CD4-positive, alpha-beta T cell (primary cell): ENCODE results near the gene ABCC2. TPM values are rescaled to one million over a fixed set of nuclear protein-coding genes. Genes with fewer than 3 reads are reported as not detected.

Experiments used
- ATAC-seq: fragments of 200-7000 bp; cut with Tn5 transposase; one replicate; pipeline ENCODE4 v1.10.0; 2022; ENCODE audit warnings: mild to moderate bottlenecking; ENCODE audit not compliant: poor library complexity
- CTCF ChIA-PET: fragments of 350-600 bp; sonication (Branson Sonifier 250); formaldehyde crosslinking; loops from one replicate; lab custom pipeline; 2021; ENCODE audit warnings: antibody characterized with exemption, inconsistent platforms; lab: Charles Lee
- POLR2A ChIA-PET: fragments of 350-600 bp; sonication (Branson Sonifier 250); formaldehyde crosslinking; loops from one replicate; lab custom pipeline; 2021; ENCODE audit warnings: antibody characterized with exemption, inconsistent platforms; lab: Charles Lee
- DNase-seq, 14 experiments: peaks; one replicate each; pipeline ENCODE4 v3.0.0-alpha.2; 2013 to 2020; ENCODE audit warnings: mixed read lengths in 2 of 14
- H3K27ac ChIP-seq, 2 donors: one replicate each; pipeline versions ENCODE4 v1.5.1 to v1.7.0; 2013; ENCODE audit warnings: low read length in 2 of 2, low read depth in 1 of 2, mild to moderate bottlenecking in 1 of 2
- H3K27me3 ChIP-seq, 2 experiments: 1 replicate in 1 of 2; 2 replicates in 1 of 2; pipeline versions ENCODE4 v1.6.1 to v1.7.0; 2013; ENCODE audit warnings: low read length in 2 of 2, control low read depth in 1 of 2, mild to moderate bottlenecking in 1 of 2, moderate library complexity in 1 of 2; ENCODE audit not compliant: insufficient read depth in 2 of 2, control insufficient read depth in 1 of 2
- H3K36me3 ChIP-seq: one replicate; pipeline ENCODE4 v1.6.1; 2013; ENCODE audit warnings: low read length, control low read depth; ENCODE audit not compliant: insufficient read depth
- H3K4me1 ChIP-seq: one replicate; pipeline ENCODE4 v1.6.1; 2013; ENCODE audit warnings: low read length, control low read depth; ENCODE audit not compliant: insufficient read depth
- H3K4me3 ChIP-seq: one replicate; pipeline ENCODE4 v1.5.1; 2013; ENCODE audit warnings: mild to moderate bottlenecking, low read length, moderate library complexity
- H3K9me3 ChIP-seq, 2 experiments: 1 replicate in 1 of 2; 2 replicates in 1 of 2; pipeline versions ENCODE4 v1.6.1 to v1.7.0; 2013; ENCODE audit warnings: low read length in 2 of 2, mild to moderate bottlenecking in 2 of 2, control low read depth in 1 of 2, moderate library complexity in 1 of 2; ENCODE audit not compliant: control insufficient read depth in 1 of 2, insufficient read depth in 1 of 2
- H3K27ac Mint-ChIP-seq: one replicate; pipeline ENCODE4 v1.8.0; 2020; ENCODE audit warnings: mixed read lengths
- H3K27me3 Mint-ChIP-seq: one replicate; pipeline ENCODE4 v1.8.0; 2021; ENCODE audit warnings: mixed read lengths
- H3K36me3 Mint-ChIP-seq: one replicate; pipeline ENCODE4 v1.8.0; 2021; ENCODE audit warnings: low read depth, mixed read lengths
- H3K4me1 Mint-ChIP-seq: one replicate; pipeline ENCODE4 v1.8.0; 2021; ENCODE audit warnings: low read depth, mixed read lengths
- H3K4me3 Mint-ChIP-seq: one replicate; pipeline ENCODE4 v1.8.0; 2020; ENCODE audit warnings: mild to moderate bottlenecking, mixed read lengths
- H3K9me3 Mint-ChIP-seq: one replicate; pipeline ENCODE4 v1.8.0; 2020; ENCODE audit warnings: mixed read lengths
- intact Hi-C, 2 experiments: fragments of 100-400 bp; cut with DNase I in 1 of 2; cut with micrococcal nuclease in 1 of 2; formaldehyde crosslinking; loops; one replicate each; pipeline versions ENCODE4 v1.15.1 to v1.9.0; 2023 to 2025; cut with DNase I, micrococcal nuclease
- total RNA-seq, 174 experiments: library from RNA in 2 of 174; stranded (reverse) in 2 of 174; gene quantifications; one replicate each; pipeline ENCODE4 v1.2.3 and lab custom pipeline; 2021 to 2026
- TF ChIP-seq, protein P1 (sequence below): fragments of 200-600 bp; IDR thresholded peaks from one replicate; pipeline ENCODE4 v1.8.0; 2022; ENCODE audit warnings: antibody characterized with exemption, mild to moderate bottlenecking

Gene ABCC2
- total RNA-seq, 2 experiments from 2014 or later = 3.0 to 3.4 TPM

DNA sequence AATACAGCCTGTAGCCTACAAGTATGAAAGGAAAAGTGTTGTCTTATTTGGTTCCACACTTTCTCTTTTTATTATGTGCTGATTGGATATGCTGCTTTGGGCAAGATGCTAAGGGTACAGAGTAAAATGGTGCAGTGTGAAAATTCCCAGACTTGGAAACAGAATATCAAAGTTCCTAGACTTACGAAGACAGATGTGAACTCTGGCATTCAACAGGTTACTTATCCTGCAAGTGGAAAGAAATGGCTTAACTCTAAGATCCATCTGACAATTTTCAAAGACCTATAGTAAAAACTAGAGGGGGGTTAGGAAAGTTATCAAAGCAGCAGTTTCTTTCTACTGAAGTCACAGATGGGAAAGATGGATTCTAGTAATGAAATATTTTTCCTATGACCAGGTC is 26.3 kb upstream of the ABCC2 start:
- POLR2A ChIA-PET = no interaction called here
- no peak for DNase-seq
- Histone ChIP-seq H3K4me1 (no peaks in the 10 kb centered on the region), H3K4me3 (no peak overlapping the region), H3K27me3 (no peaks in the 10 kb centered on the region), H3K36me3 (peaks cover 87% of the 10 kb centered on the region), H3K9me3 (peaks cover 0 to 3% of the 10 kb centered on the region in 2 experiments), H3K27ac (no peak overlapping the region)
- TF ChIP-seq, protein P1, sequence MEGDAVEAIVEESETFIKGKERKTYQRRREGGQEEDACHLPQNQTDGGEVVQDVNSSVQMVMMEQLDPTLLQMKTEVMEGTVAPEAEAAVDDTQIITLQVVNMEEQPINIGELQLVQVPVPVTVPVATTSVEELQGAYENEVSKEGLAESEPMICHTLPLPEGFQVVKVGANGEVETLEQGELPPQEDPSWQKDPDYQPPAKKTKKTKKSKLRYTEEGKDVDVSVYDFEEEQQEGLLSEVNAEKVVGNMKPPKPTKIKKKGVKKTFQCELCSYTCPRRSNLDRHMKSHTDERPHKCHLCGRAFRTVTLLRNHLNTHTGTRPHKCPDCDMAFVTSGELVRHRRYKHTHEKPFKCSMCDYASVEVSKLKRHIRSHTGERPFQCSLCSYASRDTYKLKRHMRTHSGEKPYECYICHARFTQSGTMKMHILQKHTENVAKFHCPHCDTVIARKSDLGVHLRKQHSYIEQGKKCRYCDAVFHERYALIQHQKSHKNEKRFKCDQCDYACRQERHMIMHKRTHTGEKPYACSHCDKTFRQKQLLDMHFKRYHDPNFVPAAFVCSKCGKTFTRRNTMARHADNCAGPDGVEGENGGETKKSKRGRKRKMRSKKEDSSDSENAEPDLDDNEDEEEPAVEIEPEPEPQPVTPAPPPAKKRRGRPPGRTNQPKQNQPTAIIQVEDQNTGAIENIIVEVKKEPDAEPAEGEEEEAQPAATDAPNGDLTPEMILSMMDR = no peak
- no peak overlapping the region for H3K27ac Mint-ChIP-seq
- no peaks in the 10 kb centered on the region for H3K9me3 Mint-ChIP-seq
- ATAC-seq = no peak
- peaks cover 95% of the 10 kb centered on the region for H3K36me3 Mint-ChIP-seq
- no peaks in the 10 kb centered on the region for H3K4me1 Mint-ChIP-seq
- no peak overlapping the region for H3K4me3 Mint-ChIP-seq
- intact Hi-C loops = no loop called here
- no peaks in the 10 kb centered on the region for H3K27me3 Mint-ChIP-seq
- CTCF ChIA-PET = no interaction called here

- intact Hi-C loops = no loop called here
- peaks cover 0 to 3% of the 10 kb centered on the region in 2 experiments for H3K9me3 ChIP-seq
- H3K27me3 ChIP-seq = no peaks in the 10 kb centered on the region
- no peak overlapping the region for H3K4me3 Mint-ChIP-seq
- H3K27me3 Mint-ChIP-seq = no peaks in the 10 kb centered on the region
- DNase-seq (no peak), ATAC-seq (no peak)
- no peak overlapping the region for H3K27ac ChIP-seq
- TF ChIP-seq, protein P1 = no peak
- CTCF ChIA-PET = no interaction called here
- H3K36me3 ChIP-seq = peaks cover 68% of the 10 kb centered on the region
- H3K36me3 Mint-ChIP-seq = peaks cover 94% of the 10 kb centered on the region
- H3K27ac Mint-ChIP-seq = no peak overlapping the region
- H3K4me3 ChIP-seq = no peak overlapping the region
- H3K9me3 Mint-ChIP-seq = peaks cover 3% of the 10 kb centered on the region
- H3K4me1 ChIP-seq = no peaks in the 10 kb centered on the region
- H3K4me1 Mint-ChIP-seq = no peaks in the 10 kb centered on the region
- POLR2A ChIA-PET = no interaction called here
These were observed 24.1 kb upstream of the ABCC2 start for GRCh38 chr10:99758211-99758891.

DNA sequence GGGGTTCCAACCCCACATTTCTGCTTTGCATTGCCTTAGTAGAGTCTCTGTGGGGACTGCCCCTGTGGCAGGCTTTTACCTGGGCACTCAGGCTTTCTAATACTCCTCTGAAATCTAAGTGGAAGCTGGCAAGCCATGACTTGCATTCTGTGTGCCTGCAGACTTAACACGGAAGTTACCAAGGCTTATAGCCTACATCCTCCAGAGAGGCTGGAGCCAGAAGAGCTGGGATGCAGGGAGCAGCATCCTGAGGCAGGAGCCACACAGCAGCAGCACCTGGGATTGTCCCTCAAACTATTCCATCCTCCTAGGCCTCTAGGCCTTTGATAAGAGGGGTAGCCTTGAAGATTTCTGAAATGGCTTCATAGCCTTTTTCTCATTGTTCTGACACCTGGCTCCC is 22.1 kb upstream of the ABCC2 start:
- Mint-ChIP-seq H3K36me3 (peaks cover 80% of the 10 kb centered on the region), H3K4me3 (no peak overlapping the region), H3K27me3 (no peaks in the 10 kb centered on the region), H3K9me3 (peaks cover 3% of the 10 kb centered on the region), H3K4me1 (no peaks in the 10 kb centered on the region), H3K27ac (no peak overlapping the region)
- Histone ChIP-seq H3K27me3 (no peaks in the 10 kb centered on the region), H3K4me3 (no peak overlapping the region), H3K9me3 (peaks cover 0 to 9% of the 10 kb centered on the region in 2 experiments), H3K36me3 (peaks cover 50% of the 10 kb centered on the region), H3K27ac (no peak overlapping the region), H3K4me1 (no peaks in the 10 kb centered on the region)
- CTCF ChIA-PET = no interaction called here
- no peak for DNase-seq
- no peak for ATAC-seq
- POLR2A ChIA-PET = interaction anchor here (0.6 kb wide), 1 partner anchor 23 kb away, joined by 3 read pairs; no protein-coding TSS in a partner anchor
- intact Hi-C loops = no loop called here
- TF ChIP-seq, protein P1 = no peak
